ENCODE measurements around the gene MRPS5.
A peak's percentile ranks its signal among the peaks of the same experiment; 100 is the strongest.

The MRPS5 gene

GRCh38 chr2:95158441-95158840 is 36.8 kb upstream of the MRPS5 start:
- TF ChIP-seq CTCF (conservative IDR thresholded peaks at IDR 0.05), result no peak

GRCh38 chr2:95149397-95149984 is 27.9 kb upstream of the MRPS5 start:
- no peak overlapping the region for H3K27ac ChIP-seq
- no peak for TF ChIP-seq CTCF (conservative IDR thresholded peaks at IDR 0.05)

More at GRCh38 chr2:95158441-95158840, 36.8 kb upstream of the MRPS5 start:
- peak overlapping the region; percentile 72; the same call in 1 of the 2 replicates for H3K27ac ChIP-seq

GRCh38 chr2:95143838-95144237 is 22.2 kb upstream of the MRPS5 start:
- H3K27ac ChIP-seq, result no peak overlapping the region
- no peak for TF ChIP-seq CTCF (conservative IDR thresholded peaks at IDR 0.05)

- no peak for TF ChIP-seq CTCF (conservative IDR thresholded peaks at IDR 0.05)
- no peak overlapping the region for H3K27ac ChIP-seq
Measured at GRCh38 chr2:95138702-95139101, 17.1 kb upstream of the MRPS5 start.

- H3K27ac ChIP-seq, result peak overlapping the region; percentile 95
- no peak for TF ChIP-seq CTCF (conservative IDR thresholded peaks at IDR 0.05)
Measured at GRCh38 chr2:95122197-95122551, 566 bp upstream of the MRPS5 start.

GRCh38 chr2:95121093-95121406 is 558 bp downstream of the MRPS5 start:
- peak overlapping the region; percentile 95 for H3K27ac ChIP-seq

GRCh38 chr2:95115418-95115817 is 6.2 kb downstream of the MRPS5 start:
- no peak overlapping the region for H3K27ac ChIP-seq
- peak; percentile 90 for TF ChIP-seq CTCF (conservative IDR thresholded peaks at IDR 0.05)

More at GRCh38 chr2:95121093-95121406, 558 bp downstream of the MRPS5 start:
- TF ChIP-seq CTCF (conservative IDR thresholded peaks at IDR 0.05), result no peak

Measured in VCaP (cell line).